Stimulated activated effector memory CD8-positive, alpha-beta T cell treated with anti-CD3 and anti-CD28 coated beads, Interleukin-12 subunit alpha, Interleukin-12 subunit beta, amount 100 ng/mL, for 72 hours (primary cell): ENCODE results near the gene YY1.
"Not testable (repeated sequence)": the region's sequence is repeated elsewhere in the genome, so short reads cannot be mapped to it uniquely, and the experiment has no call there.

Experiments
- ATAC-seq: fragments of 150-1000 bp; cut with Tn5 transposase; 2 replicates; pipeline ENCODE4 v1.10.0; 2021
- DNase-seq, 2 donors: peaks; one replicate each; pipeline ENCODE4 v3.0.0; 2021 to 2022; ENCODE audit warnings: low spot score in 2 of 2
- H3K27ac Mint-ChIP-seq: one replicate; pipeline ENCODE4 v1.8.0; 2022; ENCODE audit warnings: mild to moderate bottlenecking, mixed read lengths
- H3K36me3 Mint-ChIP-seq: one replicate; pipeline ENCODE4 v1.8.0; 2022; ENCODE audit warnings: mild to moderate bottlenecking, mixed read lengths
- H3K4me1 Mint-ChIP-seq: one replicate; pipeline ENCODE4 v1.8.0; 2022; ENCODE audit warnings: mixed read lengths
- H3K4me3 Mint-ChIP-seq: one replicate; pipeline ENCODE4 v1.8.0; 2022; ENCODE audit warnings: mild to moderate bottlenecking, mixed read lengths
- H3K9me3 Mint-ChIP-seq: one replicate; pipeline ENCODE4 v1.8.0; 2022; ENCODE audit warnings: mixed read lengths

Gene YY1

DNA sequence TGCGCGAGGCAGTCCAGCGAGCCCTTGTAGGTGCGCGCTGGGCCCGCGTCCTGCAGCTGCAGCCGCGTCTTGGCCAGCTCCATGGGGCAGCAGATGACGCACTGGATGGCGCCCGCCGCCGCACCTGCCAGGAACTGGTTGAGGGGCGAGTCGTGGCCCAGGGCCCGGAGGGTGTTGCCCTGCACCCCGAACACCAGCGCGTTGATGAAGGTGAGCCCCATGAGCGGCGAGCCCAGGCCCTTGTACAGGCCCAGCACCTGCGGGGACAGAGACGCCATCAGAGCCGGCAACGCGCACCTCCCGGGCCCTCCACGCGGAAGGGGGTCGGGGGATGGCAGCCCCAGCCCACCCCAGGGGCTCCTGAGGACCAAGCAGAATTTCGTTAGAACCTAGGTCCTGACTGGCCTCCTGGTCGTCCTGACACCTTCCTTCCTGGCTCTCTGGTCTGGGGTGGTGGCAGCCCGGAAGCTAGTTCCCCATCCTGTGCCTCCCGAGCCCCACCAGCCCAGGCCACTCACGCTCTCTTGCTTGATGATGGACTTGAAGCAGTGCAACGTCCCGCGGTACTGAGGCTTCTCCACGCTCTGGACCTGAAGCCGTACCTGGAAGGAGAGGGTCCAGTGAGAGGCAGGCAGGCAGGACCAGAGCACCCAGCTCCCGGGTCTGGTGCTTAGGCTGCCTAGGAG is 54.0 kb downstream of the YY1 start:
- ATAC-seq (no peak), DNase-seq (no peak)
- H3K27ac Mint-ChIP-seq, result no peak overlapping the region
- H3K4me1 Mint-ChIP-seq, result peaks cover 14% of the 10 kb centered on the region
- H3K9me3 Mint-ChIP-seq, result no peaks in the 10 kb centered on the region
- H3K4me3 Mint-ChIP-seq, result no peak overlapping the region
- H3K36me3 Mint-ChIP-seq, result peaks cover 29% of the 10 kb centered on the region

GRCh38 chr14:100293497-100294212 is 54.7 kb downstream of the YY1 start:
- Mint-ChIP-seq H3K36me3 (peaks cover 31% of the 10 kb centered on the region), H3K9me3 (no peaks in the 10 kb centered on the region), H3K4me3 (no peak overlapping the region), H3K27ac (no peak overlapping the region), H3K4me1 (peaks cover 20% of the 10 kb centered on the region)
- ATAC-seq (no peak), DNase-seq (no peak)

- Mint-ChIP-seq H3K36me3 (peaks cover 24% of the 10 kb centered on the region), H3K9me3 (no peaks in the 10 kb centered on the region), H3K4me3 (no peak overlapping the region), H3K27ac (no peak overlapping the region), H3K4me1 (peaks cover 25% of the 10 kb centered on the region)
- DNase-seq (no peak), ATAC-seq (peak; percentile 49)
Observed at GRCh38 chr14:100294213-100294962, 55.4 kb downstream of the YY1 start.

- H3K36me3 Mint-ChIP-seq, result peaks cover 19% of the 10 kb centered on the region
- H3K4me3 Mint-ChIP-seq, result no peak overlapping the region
- H3K4me1 Mint-ChIP-seq, result peaks cover 27% of the 10 kb centered on the region
- H3K27ac Mint-ChIP-seq, result no peak overlapping the region
- DNase-seq (no peak), ATAC-seq (no peak)
- no peaks in the 10 kb centered on the region for H3K9me3 Mint-ChIP-seq
Observed at GRCh38 chr14:100294963-100295330, 56.0 kb downstream of the YY1 start.

DNA sequence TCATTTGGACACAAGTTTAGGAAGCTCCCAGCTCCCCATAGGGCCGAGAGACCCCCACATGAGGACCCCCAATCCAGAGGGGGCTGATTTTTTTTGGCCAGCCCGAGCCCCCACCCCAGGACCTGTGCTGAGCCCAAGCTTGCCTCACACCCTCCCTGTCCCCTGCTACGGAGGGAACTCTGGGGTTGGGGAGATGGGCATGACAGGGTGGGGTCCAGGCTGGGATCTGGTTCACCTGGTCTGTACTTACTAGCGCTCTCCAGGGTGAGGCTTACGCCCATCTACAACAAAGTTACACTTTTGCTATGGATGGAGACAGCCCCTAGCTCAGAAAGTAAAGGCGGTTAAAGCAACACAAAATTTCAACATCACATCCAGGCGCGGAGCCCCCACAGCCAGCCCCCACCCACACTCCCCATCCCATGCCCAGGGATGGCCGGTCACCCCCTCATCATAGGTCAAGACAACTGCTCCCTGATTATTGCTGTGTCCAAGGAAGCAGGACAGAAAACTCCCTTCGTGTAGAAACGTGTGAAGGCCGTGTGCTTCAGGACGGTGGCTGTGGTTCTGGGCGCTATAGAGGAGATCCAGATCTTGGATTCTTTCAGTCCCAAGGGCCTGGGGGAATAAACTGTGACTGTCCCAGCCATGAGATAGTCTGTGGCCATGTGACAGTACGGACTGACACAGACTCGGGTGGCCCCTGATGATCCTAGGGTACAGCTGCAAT is 56.6 kb downstream of the YY1 start:
- no peak for ATAC-seq
- Mint-ChIP-seq H3K9me3 (no peaks in the 10 kb centered on the region), H3K36me3 (peaks cover 19% of the 10 kb centered on the region), H3K27ac (peak overlapping the region; percentile 37), H3K4me3 (no peak overlapping the region), H3K4me1 (peaks cover 27% of the 10 kb centered on the region)
- no peak for DNase-seq

- Mint-ChIP-seq H3K36me3 (peaks cover 19% of the 10 kb centered on the region), H3K4me3 (no peak overlapping the region), H3K9me3 (no peaks in the 10 kb centered on the region), H3K4me1 (peaks cover 27% of the 10 kb centered on the region), H3K27ac (peak overlapping the region; percentile 37)
- ATAC-seq, result no peak
- no peak for DNase-seq
Observed at GRCh38 chr14:100296106-100296651, 57.2 kb downstream of the YY1 start.

DNA sequence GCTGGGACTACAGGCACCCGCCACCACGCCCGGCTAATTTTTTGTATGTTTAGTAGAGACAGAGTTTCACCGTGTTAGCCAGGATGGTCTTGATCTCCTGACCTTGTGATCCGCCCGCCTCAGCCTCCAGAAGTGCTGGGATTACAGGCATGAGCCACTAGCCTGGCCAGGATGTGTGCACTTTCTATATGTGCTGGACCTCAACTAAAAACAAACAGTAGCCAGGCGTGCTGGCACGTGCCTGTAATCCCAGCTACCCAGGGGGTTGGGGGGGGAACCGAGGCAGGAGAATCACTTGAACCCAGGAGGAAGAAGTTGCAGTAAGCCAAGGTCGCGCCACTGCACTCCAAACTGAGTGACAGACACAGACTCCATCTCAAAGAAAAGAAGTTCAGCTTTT is 57.8 kb downstream of the YY1 start:
- DNase-seq, H3K4me3 Mint-ChIP-seq, ATAC-seq, H3K9me3 Mint-ChIP-seq: not testable (repeated sequence)
- peaks cover 30% of the 10 kb centered on the region for H3K4me1 Mint-ChIP-seq
- peak overlapping the region; percentile 4 for H3K27ac Mint-ChIP-seq
- peaks cover 13% of the 10 kb centered on the region for H3K36me3 Mint-ChIP-seq

DNA sequence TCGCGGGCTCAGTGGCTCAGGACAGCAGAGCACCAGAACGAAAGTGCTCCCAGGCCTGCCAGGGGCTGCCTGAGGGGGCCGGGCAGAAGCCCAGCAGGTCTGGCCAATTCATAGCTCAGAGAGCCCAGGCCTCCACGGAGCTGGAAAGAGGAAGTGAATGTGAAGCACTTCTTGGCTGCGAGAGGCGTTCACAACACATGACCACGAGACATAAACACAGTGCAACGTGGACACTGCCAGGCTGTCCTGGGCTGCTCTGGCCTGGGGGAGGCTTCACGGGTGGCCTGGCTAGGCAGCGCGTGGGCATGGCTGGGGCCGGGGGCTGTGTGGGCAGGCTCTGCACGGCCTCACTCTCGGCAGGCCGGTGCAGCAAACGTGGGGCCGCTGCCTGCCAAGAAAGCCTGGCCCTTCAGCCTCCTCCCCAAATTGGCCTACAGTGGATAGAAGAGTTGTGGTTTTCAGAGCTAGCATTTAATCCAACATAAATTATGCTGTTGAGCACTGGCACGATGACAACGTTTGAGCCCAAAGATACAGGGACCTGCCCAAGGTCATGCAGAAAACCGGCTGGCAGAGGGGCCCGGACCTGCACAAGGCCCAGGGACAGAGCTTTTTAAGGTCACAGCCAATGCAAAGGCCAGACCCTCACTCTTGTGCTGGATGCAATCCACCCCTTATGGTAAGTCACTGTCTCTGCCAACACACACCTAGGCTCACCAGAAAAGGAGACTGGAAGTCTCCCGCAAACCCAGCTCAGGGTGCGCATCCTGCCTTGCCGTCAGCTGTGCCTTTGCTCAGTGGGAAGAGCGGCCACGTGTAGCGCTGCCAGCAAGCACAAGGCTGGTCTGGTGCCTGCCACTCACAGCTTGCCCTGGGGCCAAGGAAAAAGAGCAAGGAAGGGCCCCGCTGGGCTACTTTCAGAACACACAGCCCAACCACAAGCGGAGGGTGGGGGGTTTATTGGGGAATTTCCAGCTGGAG is 58.7 kb downstream of the YY1 start:
- Mint-ChIP-seq H3K36me3 (peaks cover 15% of the 10 kb centered on the region), H3K9me3 (no peaks in the 10 kb centered on the region), H3K4me3 (no peak overlapping the region), H3K4me1 (peaks cover 34% of the 10 kb centered on the region), H3K27ac (peak overlapping the region; percentile 4)
- ATAC-seq (no peak), DNase-seq (no peak)

GRCh38 chr14:100298551-100299237 is 59.8 kb downstream of the YY1 start:
- Mint-ChIP-seq H3K4me1 (peaks cover 45% of the 10 kb centered on the region), H3K9me3 (no peaks in the 10 kb centered on the region), H3K36me3 (peaks cover 24% of the 10 kb centered on the region), H3K4me3 (no peak overlapping the region), H3K27ac (peak overlapping the region; percentile 4)
- DNase-seq, result no peak
- ATAC-seq, result no peak

GRCh38 chr14:100299238-100299560 is 60.3 kb downstream of the YY1 start:
- H3K4me3 Mint-ChIP-seq, result no peak overlapping the region
- H3K4me1 Mint-ChIP-seq, result peaks cover 48% of the 10 kb centered on the region
- H3K27ac Mint-ChIP-seq, result peak overlapping the region; percentile 4

GRCh38 chr14:100302616-100303015 is 63.7 kb downstream of the YY1 start:
- no peak for DNase-seq
- no peak for ATAC-seq
- H3K4me1 Mint-ChIP-seq, result peaks cover 53% of the 10 kb centered on the region
- no peak overlapping the region for H3K4me3 Mint-ChIP-seq
- H3K27ac Mint-ChIP-seq, result no peak overlapping the region
- no peaks in the 10 kb centered on the region for H3K9me3 Mint-ChIP-seq
- peaks cover 30% of the 10 kb centered on the region for H3K36me3 Mint-ChIP-seq

More at GRCh38 chr14:100299238-100299560, 60.3 kb downstream of the YY1 start:
- Mint-ChIP-seq H3K36me3 (peaks cover 24% of the 10 kb centered on the region), H3K9me3 (no peaks in the 10 kb centered on the region)
- no peak for DNase-seq
- no peak for ATAC-seq

DNA sequence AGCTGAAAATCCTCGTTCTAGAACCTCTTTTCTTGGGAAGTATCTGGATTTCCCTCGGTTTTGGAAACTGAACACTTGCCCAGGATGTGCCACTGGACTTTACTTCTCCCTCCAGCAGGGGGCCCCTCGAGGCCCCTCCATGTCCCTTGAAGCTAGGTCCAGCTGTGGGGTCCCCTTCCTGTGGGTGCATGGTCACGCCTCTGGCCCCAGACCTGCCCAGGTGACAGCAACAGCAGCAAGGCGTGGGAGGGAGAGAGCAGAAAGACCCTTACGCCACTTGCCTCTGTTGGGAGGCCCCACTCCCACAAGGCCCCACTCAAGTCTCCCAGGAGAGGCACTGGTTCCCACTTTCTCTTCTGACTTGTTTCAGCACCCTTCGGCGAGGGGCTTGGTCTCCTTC is 64.2 kb downstream of the YY1 start:
- ATAC-seq, result no peak
- Mint-ChIP-seq H3K27ac (peak overlapping the region; percentile 79), H3K4me3 (no peak overlapping the region), H3K9me3 (no peaks in the 10 kb centered on the region), H3K36me3 (peaks cover 25% of the 10 kb centered on the region), H3K4me1 (peaks cover 53% of the 10 kb centered on the region)
- no peak for DNase-seq

GRCh38 chr14:100303925-100304324 is 65.0 kb downstream of the YY1 start:
- H3K27ac Mint-ChIP-seq, result peak overlapping the region; percentile 79
- H3K4me1 Mint-ChIP-seq, result peaks cover 56% of the 10 kb centered on the region
- peak overlapping the region; percentile 83 for H3K4me3 Mint-ChIP-seq
- no peak for ATAC-seq
- H3K9me3 Mint-ChIP-seq, result no peaks in the 10 kb centered on the region
- H3K36me3 Mint-ChIP-seq, result peaks cover 24% of the 10 kb centered on the region
- no peak for DNase-seq
